Prostate gland (tissue), 2 donors: ENCODE measurements around the gene VMA21.

Experiments
- CTCF ChIP-seq, 4 experiments: fragments of 200-600 bp in 2 of 4; fragments of 450-650 bp in 2 of 4; sonication (generic) in 2 of 4; IDR thresholded peaks; 1 replicate in 3 of 4; 2 replicates in 1 of 4; pipeline ENCODE4 v1.5.1; 2016 to 2019; ENCODE audit warnings: antibody characterized with exemption in 4 of 4, mild to moderate bottlenecking in 2 of 4, moderate library complexity in 2 of 4
- POLR2AphosphoS5 ChIP-seq: sonication (generic); formaldehyde crosslinking; IDR thresholded peaks from one replicate; pipeline ENCODE4 v1.6.1; 2017; ENCODE audit warnings: antibody characterized with exemption

- no peak for TF ChIP-seq CTCF (IDR thresholded peaks at IDR 0.05)
- TF ChIP-seq POLR2AphosphoS5: no peak
Observed at GRCh38 chrX:151397741-151398070, 700 bp downstream of the VMA21 start.
